ENCODE measurements around the gene CIT.
A peak's percentile ranks its signal among the peaks of the same experiment; 100 is the strongest.

CIT gene

GRCh38 chr12:119780786-119781434 lies 96.2 kb downstream of the CIT start:
- H3K36me3 ChIP-seq (ENCODE audit: control insufficient read depth in 2 of 2, insufficient read depth in 1 of 2, low read length in 2 of 2): peaks cover 3 to 55% of the 10 kb centered on the region in 2 experiments
- CTCF ChIA-PET: interaction anchor here (0.5 to 3.3 kb wide), 31 partner anchors 8 to 1121 kb away, joined by 3 to 28 read pairs (median 4); partner anchors contain the start of gene PRKAB1
- H3K27ac ChIP-seq (ENCODE audit: extremely low read depth, low read depth, low read length): no peak overlapping the region
- no peaks in the 10 kb centered on the region for H3K4me1 ChIP-seq (ENCODE audit: control insufficient read depth, insufficient read depth, low read length)
- H3K9me3 ChIP-seq (ENCODE audit: control insufficient read depth, insufficient read depth, low read depth, low read length): no peaks in the 10 kb centered on the region
- H3K4me3 ChIP-seq (ENCODE audit: low read depth, low read length): no peak overlapping the region
- POLR2A ChIA-PET: no interaction called here
- no peak for TF ChIP-seq ZNF19 (tag by site-specific recombination; IDR thresholded peaks at IDR 0.05; ENCODE audit: low read depth)
- no peak for TF ChIP-seq ZNF423 (tag by site-specific recombination; IDR thresholded peaks at IDR 0.05)
- no peak for TF ChIP-seq SALL2 (tag by site-specific recombination; IDR thresholded peaks at IDR 0.05; ENCODE audit: borderline replicate concordance)
- TF ChIP-seq ZBTB20 (tag by site-specific recombination; IDR thresholded peaks at IDR 0.05): no peak
- no peak for TF ChIP-seq ZNF555 (tag by site-specific recombination; conservative IDR thresholded peaks at IDR 0.05)
- no peak for TF ChIP-seq ZNF704 (tag by site-specific recombination; IDR thresholded peaks at IDR 0.05)
- no peak for TF ChIP-seq ZNF621 (tag by site-specific recombination; IDR thresholded peaks at IDR 0.05)
- 0 out of 2 replicates have a peak, but pooled peaks have one; percentile 15 for TF ChIP-seq ZNF239 (tag by site-specific recombination; IDR thresholded peaks at IDR 0.05)
- no peak for TF ChIP-seq ZFHX2 (tag by site-specific recombination; conservative IDR thresholded peaks at IDR 0.05)
- TF ChIP-seq YY1 (tag by site-specific recombination; IDR thresholded peaks at IDR 0.05): no peak
- no peak for TF ChIP-seq ZNF280D (tag by site-specific recombination; IDR thresholded peaks at IDR 0.05)
- no peak for TF ChIP-seq ZXDB (tag by site-specific recombination; IDR thresholded peaks at IDR 0.05)
- TF ChIP-seq ZNF426 (tag by site-specific recombination; IDR thresholded peaks at IDR 0.05): no peak
- TF ChIP-seq OVOL3 (tag by site-specific recombination; IDR thresholded peaks at IDR 0.05): no peak
- no peak for TF ChIP-seq ZNF514 (tag by site-specific recombination; IDR thresholded peaks at IDR 0.05)
- peak; percentile 41 for TF ChIP-seq ZNF654 (tag by site-specific recombination; IDR thresholded peaks at IDR 0.05; ENCODE audit: low read depth)
- no peak for TF ChIP-seq PRDM2 (tag by site-specific recombination; IDR thresholded peaks at IDR 0.05; ENCODE audit: borderline replicate concordance)
- no peak for TF ChIP-seq ZNF366 (tag by site-specific recombination; conservative IDR thresholded peaks at IDR 0.05)
- no peak for TF ChIP-seq YY2 (tag by site-specific recombination; IDR thresholded peaks at IDR 0.05)
- TF ChIP-seq ZNF473 (tag by site-specific recombination; IDR thresholded peaks at IDR 0.05): no peak
- TF ChIP-seq SCRT1 (tag by site-specific recombination; IDR thresholded peaks at IDR 0.05; ENCODE audit: borderline replicate concordance): no peak
- TF ChIP-seq MEIS1 (CRISPR knock-in tag; IDR thresholded peaks at IDR 0.05; ENCODE audit: borderline replicate concordance): no peak
- no peak for TF ChIP-seq ZNF518A (tag by site-specific recombination; conservative IDR thresholded peaks at IDR 0.05; ENCODE audit: low read depth)
